GM18502 (cell line): ENCODE data around the gene ALPP.
"Not testable (repeated sequence)": the region's sequence is repeated elsewhere in the genome, so short reads cannot be mapped to it uniquely, and the experiment has no call there.

Experiments
- ATAC-seq: cut with Tn5 transposase; IDR thresholded peaks from one replicate; pipeline ENCODE4 v1.9.1; 2021; ENCODE audit warnings: mild to moderate bottlenecking; ENCODE audit not compliant: unreplicated experiment, poor library complexity

The ALPP gene

DNA sequence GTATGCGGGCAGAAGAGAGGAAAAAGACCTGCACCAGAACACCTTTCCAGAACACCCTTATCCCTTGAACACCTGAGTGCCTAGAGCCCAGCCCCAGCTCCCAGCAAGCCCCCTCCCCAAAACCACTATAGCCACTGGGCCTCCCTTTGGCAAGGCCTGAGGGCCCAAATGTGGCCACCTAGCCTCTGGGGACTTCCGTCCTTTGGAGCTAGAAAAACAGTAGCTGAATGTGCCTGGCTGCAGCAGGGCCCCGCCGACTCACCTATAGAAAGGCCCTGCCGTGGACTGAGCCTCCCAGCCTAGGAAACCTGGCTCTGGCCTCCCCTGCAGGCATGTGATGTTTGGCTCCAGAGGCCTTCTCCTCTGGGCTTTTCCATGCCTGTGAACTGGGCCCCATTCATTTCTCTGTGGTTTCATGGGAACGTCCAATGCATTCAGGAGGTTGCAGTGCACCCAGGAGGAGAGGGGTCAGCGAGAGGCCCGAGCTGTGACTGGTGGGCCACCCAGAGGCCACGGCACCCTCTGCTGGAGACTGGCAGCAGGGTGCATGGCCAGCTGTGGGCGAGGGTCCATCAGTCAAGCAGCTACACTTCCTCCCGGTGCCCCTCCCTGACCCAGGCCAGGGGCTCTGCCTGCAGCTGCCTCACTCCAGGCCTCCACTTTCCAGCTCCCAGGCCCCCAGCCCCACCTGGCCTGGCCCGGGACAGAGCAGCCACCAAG lies 15.3 kb upstream of the ALPP start:
- not testable (repeated sequence) for ATAC-seq

GRCh38 chr2:232363784-232364615 lies 14.6 kb upstream of the ALPP start:
- ATAC-seq, result no peak

GRCh38 chr2:232364806-232365594 lies 13.6 kb upstream of the ALPP start:
- not testable (repeated sequence) for ATAC-seq

DNA sequence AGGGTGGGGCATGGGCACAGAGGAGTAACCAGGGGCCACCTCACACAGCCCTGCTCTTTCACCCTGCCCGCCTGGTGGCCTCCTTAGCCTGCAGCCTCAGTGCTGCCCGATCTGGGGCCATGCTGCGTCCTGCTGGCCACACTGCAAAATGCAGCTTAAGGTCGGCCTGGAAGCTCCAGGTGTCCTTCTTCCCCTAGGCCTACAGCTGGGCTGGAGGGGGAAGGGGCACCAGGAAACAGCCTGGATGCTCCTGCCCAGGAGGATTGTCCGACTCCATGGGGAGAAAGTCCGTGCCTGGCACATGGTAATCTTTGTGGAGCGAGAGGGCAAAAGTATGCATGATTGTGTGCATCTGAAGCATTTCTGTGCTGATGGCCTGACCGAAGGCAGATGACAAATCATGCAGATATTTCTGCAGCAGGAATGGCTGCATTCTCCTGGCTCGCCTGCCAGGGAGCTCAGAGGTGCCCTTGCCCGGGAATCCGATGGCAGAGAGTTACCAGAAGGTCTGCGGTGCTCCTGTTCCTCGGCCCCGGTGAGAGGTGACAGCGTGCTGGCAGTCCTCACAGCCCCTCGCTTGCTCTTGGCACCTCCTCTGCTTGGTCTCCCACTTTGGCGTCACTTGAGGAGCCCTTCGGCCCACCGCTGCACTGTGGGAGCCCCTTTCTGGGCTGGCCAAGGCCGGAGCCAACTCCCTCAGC lies 12.8 kb upstream of the ALPP start:
- ATAC-seq, result no peak

- not testable (repeated sequence) for ATAC-seq
Measured at GRCh38 chr2:232366461-232366860, 12.1 kb upstream of the ALPP start.

- ATAC-seq, result no peak
Measured at GRCh38 chr2:232367016-232367415, 11.5 kb upstream of the ALPP start.

DNA sequence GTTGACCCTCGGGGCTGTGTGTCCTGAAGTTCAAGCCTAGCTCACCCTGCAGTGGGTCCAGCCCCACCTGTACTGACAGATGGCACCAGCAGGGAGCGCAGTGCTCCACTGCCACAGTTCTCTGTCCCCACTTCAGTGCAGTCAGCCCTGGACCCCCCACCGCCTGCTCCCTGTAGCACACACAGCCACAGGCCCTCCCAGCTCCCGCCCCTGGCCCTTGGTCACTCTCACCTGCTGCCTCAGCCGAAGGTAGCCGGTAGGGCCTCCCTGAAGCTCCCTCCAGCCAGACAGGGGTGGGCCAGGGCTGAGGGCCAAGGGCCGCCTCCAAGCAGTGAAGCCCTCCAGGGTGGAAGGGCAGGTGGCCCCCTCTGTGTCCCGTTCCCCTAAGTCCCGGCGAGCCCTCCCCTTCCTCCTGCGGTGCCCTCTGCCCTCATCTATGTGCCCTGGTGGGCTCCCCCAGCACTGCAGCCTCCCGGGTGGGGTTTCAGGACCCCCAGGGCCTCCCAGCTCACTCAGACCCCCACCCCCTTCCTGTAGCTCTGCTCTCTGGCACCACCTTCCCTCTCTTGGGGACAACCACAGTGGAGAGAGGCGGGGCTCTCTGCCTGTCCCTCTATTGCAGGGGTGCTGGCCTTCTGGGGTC lies 10.8 kb upstream of the ALPP start:
- no peak for ATAC-seq

DNA sequence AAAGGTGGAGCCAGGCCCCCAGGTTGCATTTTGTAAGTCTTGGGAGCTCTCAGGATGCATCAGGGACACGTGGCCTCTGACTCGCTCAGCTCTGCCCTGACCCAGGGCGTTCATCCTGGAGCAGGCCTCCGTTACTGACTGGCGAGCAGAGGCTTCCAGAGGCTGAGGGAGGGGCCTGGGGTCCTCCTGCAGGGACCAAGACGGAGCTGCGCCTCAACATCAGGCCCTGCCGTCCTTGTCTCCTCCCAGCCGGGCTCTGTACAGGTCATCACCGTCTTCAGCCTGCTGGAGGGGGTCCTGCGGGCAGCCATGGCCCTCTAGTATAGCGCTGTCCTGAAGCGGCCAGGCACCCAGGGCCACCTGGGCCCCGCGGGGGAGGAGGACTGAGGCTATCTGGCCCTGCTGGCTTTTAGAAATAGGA lies 10.2 kb upstream of the ALPP start:
- ATAC-seq, result no peak

DNA sequence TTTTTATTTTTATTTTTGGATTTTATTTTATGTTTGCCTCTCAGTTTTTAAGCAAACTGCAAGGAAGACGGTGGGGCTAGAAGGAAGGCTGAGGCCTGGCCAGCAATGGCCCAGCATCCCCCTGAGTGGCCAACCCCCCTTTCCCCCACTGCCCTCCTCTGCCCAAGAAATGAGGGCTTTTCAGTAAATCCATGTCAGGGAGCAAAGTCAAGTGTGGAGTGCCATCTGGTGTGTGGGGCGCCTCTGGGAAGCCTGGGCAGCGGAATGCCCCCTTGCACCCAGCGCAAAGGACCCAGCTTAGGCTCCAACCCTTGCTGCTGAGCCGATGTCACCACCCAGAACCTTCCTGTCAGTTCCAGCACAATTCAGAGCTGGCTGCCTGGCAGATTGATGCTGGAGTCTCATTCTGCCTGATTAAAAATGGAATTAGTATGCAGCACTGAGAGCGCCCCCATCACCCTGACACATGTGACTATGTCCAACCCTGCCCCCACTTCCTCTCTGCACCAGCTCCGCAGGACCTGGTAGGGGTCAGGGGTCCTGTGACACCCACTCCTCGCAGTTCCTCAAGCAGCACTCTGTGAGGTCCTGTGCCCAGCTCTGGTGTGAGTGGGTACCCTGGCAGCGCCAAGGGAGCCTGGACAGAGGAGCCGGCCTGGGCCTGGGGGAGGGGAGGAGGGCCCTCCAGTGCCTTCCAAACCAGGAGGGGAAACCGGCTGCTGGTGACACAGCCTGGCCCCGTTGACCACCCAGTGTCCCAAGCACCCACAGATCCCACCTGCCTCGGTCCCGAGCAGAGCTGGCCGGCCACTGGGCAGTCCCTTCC lies 9.2 kb upstream of the ALPP start:
- ATAC-seq, result no peak

- not testable (repeated sequence) for ATAC-seq
Measured at GRCh38 chr2:232370007-232370406, 8.5 kb upstream of the ALPP start.

DNA sequence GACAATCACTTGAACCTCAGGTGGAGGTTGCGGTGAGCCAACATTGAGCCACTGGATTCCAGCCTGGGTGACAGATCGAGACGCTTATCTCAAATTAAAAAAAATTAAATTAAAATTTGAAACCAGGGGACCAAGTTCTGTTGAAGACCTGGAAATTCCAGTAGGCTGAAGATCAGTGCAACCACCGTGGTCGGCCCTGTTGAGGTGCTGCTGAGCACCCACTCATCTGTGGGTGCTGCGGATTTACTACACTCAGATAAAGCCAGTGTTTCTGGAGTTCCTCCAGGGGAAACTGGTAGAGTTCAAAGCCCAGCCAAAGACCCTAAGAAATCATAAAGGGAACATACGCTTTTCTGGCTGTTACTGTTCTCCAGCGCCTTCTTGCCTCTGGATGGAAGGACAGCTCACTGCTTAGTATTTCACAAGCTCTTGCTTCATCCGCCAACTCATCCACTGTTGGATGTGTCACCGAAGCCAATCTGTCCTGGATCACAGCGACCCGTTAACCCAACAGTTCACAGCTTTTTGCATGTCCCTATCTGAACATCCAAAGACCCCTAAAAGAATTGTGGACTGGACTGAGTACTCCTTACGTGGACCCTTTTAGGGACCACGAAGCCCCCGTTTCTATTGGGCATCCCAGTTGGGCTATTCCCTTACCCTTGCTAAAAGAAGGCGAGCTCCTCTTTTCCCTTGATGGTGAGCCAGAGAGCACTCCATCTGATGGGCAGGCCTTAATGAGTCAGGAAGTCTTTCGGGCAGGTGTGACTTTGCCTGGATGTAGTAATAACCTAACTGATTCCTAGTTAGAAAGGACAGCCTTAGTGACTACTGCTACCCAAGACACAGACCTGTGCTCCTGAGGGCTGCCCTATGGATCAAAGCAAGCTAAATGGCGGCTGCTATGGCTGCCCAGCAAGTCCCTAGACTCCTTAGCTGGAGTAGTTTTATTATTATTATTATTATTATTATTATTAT lies 6.0 kb upstream of the ALPP start:
- ATAC-seq, result no peak

- ATAC-seq, result no peak
Measured at GRCh38 chr2:232374356-232374755, 4.2 kb upstream of the ALPP start.

GRCh38 chr2:232375164-232375563 lies 3.4 kb upstream of the ALPP start:
- no peak for ATAC-seq

GRCh38 chr2:232376260-232376659 lies 2.3 kb upstream of the ALPP start:
- ATAC-seq, result no peak

DNA sequence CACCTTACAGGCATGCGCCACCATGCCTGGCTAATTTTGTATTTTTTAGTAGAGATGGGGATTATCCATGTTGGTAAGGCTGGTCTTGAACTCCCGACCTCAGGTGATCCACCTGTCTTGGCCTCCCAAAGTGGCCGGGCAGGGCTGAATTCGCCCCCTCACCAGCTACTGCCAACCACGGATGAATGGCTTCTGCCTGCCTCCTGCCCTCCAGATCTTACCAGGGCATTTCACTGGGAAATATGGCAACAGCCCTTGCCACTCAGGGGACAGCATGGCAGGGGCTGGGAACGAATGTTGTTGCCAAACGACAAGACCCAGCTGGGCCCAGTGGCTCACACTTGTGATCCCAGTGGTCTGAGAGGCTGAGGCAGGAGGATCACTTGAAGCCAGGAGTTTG lies 1.8 kb upstream of the ALPP start:
- no peak for ATAC-seq

DNA sequence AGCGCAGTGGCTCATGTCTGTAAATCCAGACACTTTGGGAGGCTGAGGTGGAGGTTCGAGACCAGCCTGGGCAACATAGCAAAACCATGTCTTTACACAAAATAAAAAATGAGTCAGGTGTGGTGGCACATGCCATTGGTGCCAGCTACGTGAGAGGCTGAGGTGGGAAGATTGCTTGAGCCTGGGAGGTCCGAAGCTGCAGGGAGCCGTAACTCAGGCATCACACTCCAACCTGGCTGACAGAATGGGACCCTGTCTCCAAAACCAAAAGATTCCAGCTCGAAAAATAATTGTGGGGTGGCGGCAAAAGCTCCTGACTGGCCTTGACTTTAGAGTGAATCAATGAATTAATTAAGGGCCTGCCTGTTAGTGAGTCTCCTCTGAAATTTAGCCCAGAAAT lies 1.2 kb upstream of the ALPP start:
- no peak for ATAC-seq

DNA sequence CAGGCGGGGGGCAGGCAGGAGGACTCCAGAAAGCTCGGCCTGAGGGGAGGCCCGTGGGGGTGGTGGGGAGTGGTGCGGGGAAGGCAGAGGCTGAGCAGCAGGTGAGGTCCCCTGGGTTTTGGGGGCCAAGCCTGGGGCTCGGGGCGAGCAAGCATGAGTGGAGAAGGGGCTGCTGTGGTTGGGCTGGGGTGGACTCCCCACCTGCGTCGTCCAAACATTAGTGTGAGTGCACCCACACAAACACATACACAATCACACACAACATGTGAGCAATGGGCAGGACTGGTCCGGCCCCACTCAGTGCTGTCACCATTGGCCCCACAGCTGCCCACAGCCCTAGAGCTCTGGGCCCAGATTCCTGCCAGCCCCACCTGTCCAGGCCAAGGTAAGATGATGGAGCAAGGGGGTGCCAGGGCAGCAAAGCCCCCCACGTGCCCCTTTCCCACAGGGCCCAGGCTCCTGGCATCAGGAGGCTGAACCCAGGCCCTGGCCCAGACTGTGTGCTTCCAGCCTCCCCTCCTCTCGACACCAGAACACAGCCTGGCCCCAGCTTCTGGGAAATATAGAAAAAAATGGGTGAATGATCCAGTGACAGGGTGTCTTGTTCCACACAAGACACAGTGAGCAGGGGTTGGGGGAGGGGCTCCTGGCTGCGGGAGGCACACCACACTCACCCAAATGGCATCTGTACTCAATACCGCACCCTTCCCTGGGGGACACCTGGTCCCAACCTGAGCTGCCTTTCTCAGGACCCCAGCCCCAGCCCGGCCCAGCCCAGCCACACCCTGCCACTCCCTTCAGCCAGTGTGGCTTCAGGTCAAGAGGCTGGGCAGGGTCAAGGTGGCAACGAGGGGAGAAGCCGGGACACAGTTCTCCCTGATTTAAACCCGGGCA lies 463 bp upstream of the ALPP start:
- no peak for ATAC-seq
